Thyroid gland (tissue), 4 donors: ENCODE measurements around the gene KCNMA1.

Experiments used
- POLR2A ChIP-seq, 2 donors: fragments of 450-650 bp; IDR thresholded peaks; one replicate each; pipeline ENCODE4 v1.6.1; 2017; ENCODE audit warnings: antibody characterized with exemption in 2 of 2, mild to moderate bottlenecking in 2 of 2, moderate library complexity in 1 of 2
- TF ChIP-seq, protein P1 (sequence below), 6 experiments: fragments of 200-600 bp in 3 of 6; fragments of 450-650 bp in 3 of 6; sonication (generic) in 3 of 6; IDR thresholded peaks; one replicate each; pipeline ENCODE4 v1.5.1; 2016 to 2019; ENCODE audit warnings: antibody characterized with exemption in 6 of 6, mild to moderate bottlenecking in 2 of 6, inconsistent platforms in 1 of 6, moderate library complexity in 1 of 6

DNA sequence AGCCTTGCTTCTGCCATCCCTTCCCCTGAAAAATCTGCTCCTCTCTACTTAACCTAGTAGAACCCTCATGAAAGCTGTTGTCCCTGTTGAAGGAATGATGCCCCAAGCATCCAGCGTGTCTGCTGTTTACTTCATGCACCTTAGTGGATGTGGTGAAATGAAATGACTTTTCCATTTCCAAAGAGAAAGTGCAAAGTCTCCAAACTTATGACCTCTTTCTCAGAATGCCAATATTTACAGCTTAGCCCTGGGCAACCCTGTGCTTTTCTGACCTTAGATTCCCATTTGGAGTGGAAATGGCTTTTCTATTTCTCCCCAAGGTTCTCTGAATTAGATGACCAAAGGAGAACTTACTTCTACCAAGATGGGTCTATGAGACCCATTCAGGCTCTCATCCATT is 256.9 kb downstream of the KCNMA1 start:
- TF ChIP-seq, protein P1, sequence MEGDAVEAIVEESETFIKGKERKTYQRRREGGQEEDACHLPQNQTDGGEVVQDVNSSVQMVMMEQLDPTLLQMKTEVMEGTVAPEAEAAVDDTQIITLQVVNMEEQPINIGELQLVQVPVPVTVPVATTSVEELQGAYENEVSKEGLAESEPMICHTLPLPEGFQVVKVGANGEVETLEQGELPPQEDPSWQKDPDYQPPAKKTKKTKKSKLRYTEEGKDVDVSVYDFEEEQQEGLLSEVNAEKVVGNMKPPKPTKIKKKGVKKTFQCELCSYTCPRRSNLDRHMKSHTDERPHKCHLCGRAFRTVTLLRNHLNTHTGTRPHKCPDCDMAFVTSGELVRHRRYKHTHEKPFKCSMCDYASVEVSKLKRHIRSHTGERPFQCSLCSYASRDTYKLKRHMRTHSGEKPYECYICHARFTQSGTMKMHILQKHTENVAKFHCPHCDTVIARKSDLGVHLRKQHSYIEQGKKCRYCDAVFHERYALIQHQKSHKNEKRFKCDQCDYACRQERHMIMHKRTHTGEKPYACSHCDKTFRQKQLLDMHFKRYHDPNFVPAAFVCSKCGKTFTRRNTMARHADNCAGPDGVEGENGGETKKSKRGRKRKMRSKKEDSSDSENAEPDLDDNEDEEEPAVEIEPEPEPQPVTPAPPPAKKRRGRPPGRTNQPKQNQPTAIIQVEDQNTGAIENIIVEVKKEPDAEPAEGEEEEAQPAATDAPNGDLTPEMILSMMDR (IDR thresholded peaks at IDR 0.05), result no peak
- TF ChIP-seq POLR2A (IDR thresholded peaks at IDR 0.05), result no peak
